OCI-LY3 (cell line): Measurements from ENCODE around the gene PYCR2.

Experiments
- H2AFZ ChIP-seq: fragments of 200-600, 300-600 bp; shearing (Covaris generic); 2 replicates; pipeline ENCODE4 v1.6.0; 2014; ENCODE audit warnings: antibody characterized with exemption, low read depth, low read length
- H3K27ac ChIP-seq: fragments of 200-600, 300-600 bp; sonication (generic); 2 replicates; pipeline ENCODE4 v1.5.1; 2014; ENCODE audit warnings: mild to moderate bottlenecking, low read length, moderate library complexity, mixed read lengths
- H3K27me3 ChIP-seq: fragments of 200-600, 300-600 bp; sonication (generic); 2 replicates; pipeline ENCODE4 v1.6.1; 2014; ENCODE audit warnings: low read depth, low read length, mixed read lengths
- H3K36me3 ChIP-seq: fragments of 200-600, 300-600 bp; sonication (generic); replicated peaks from 2 replicates; pipeline ENCODE3; 2014; ENCODE audit warnings: low read depth, low read length, mixed read lengths
- H3K4me1 ChIP-seq: fragments of 300-600, 200-600 bp; sonication (generic); 2 replicates; pipeline ENCODE4 v1.6.1; 2014; ENCODE audit warnings: low read length, mixed read lengths
- H3K4me2 ChIP-seq: fragments of 200-600, 300-600 bp; sonication (generic); 2 replicates; pipeline ENCODE4 v1.6.1; 2014; ENCODE audit warnings: low read length, mixed read lengths
- H3K4me3 ChIP-seq: fragments of 300-600, 200-600 bp; sonication (generic); 2 replicates; pipeline ENCODE4 v1.5.1; 2014; ENCODE audit warnings: antibody characterized with exemption, mild to moderate bottlenecking, low read length, moderate library complexity
- H3K79me2 ChIP-seq: fragments of 300-600, 200-600 bp; shearing (Covaris generic); 2 replicates; pipeline ENCODE4 v1.6.1; 2014; ENCODE audit warnings: mild to moderate bottlenecking, low read length, mixed read lengths
- H3K9ac ChIP-seq: fragments of 300-600, 200-600 bp; shearing (Covaris generic); 2 replicates; pipeline ENCODE4 v1.6.0; 2014; ENCODE audit warnings: mild to moderate bottlenecking, low read length, moderate library complexity
- H3K9me3 ChIP-seq: fragments of 200-600, 300-600 bp; shearing (Covaris generic); 2 replicates; pipeline ENCODE4 v1.6.1; 2014; ENCODE audit warnings: low read length, mixed read lengths; ENCODE audit not compliant: insufficient read depth
- H4K20me1 ChIP-seq: fragments of 200-600, 300-600 bp; sonication (generic); 2 replicates; pipeline ENCODE4 v1.6.1; 2016; ENCODE audit warnings: low read length, mixed read lengths; ENCODE audit not compliant: insufficient read depth
- CTCF ChIP-seq: fragments of 200-600, 300-600 bp; sonication (generic); IDR thresholded peaks from 2 replicates; pipeline ENCODE4 v1.5.1; 2014; ENCODE audit warnings: antibody characterized with exemption, low read length, low read depth
- EZH2phosphoT487 ChIP-seq: fragments of 200-600 bp; shearing (Covaris generic); IDR thresholded peaks from 2 replicates; pipeline ENCODE4 v1.6.1; 2018; ENCODE audit warnings: antibody characterized with exemption, mixed run types, low read depth

PYCR2 gene

GRCh38 chr1:225965231-225965630 lies 41.2 kb upstream of the PYCR2 start:
- Histone ChIP-seq H4K20me1 (no peaks in the 10 kb centered on the region), H3K79me2 (no peaks in the 10 kb centered on the region), H3K27ac (no peak overlapping the region), H3K36me3 (no peaks in the 10 kb centered on the region), H2AFZ (no peak overlapping the region), H3K27me3 (peaks cover 3% of the 10 kb centered on the region; the same call in 1 of the 2 replicates), H3K9me3 (no peaks in the 10 kb centered on the region), H3K4me3 (no peak overlapping the region), H3K4me1 (no peaks in the 10 kb centered on the region; the same call in 1 of the 2 replicates), H3K9ac (no peak overlapping the region), H3K4me2 (no peak overlapping the region)
- TF ChIP-seq EZH2phosphoT487 (no peak), CTCF (no peak)

GRCh38 chr1:225963735-225964530 lies 39.9 kb upstream of the PYCR2 start:
- Histone ChIP-seq H3K79me2 (no peaks in the 10 kb centered on the region), H3K4me1 (no peaks in the 10 kb centered on the region; the same call in 1 of the 2 replicates), H3K36me3 (no peaks in the 10 kb centered on the region), H3K27me3 (peaks cover 3% of the 10 kb centered on the region; the same call in 1 of the 2 replicates), H3K4me2 (no peak overlapping the region), H3K9ac (no peak overlapping the region), H2AFZ (no peak overlapping the region), H3K27ac (no peak overlapping the region), H4K20me1 (no peaks in the 10 kb centered on the region), H3K9me3 (no peaks in the 10 kb centered on the region), H3K4me3 (no peak overlapping the region)
- no peak for TF ChIP-seq EZH2phosphoT487
- no peak for TF ChIP-seq CTCF

- Histone ChIP-seq H3K79me2 (no peaks in the 10 kb centered on the region), H3K4me1 (no peaks in the 10 kb centered on the region; the same call in 1 of the 2 replicates), H3K9me3 (no peaks in the 10 kb centered on the region), H3K27ac (no peak overlapping the region), H3K9ac (peak overlapping the region; percentile 29; the same call in 1 of the 2 replicates), H3K36me3 (no peaks in the 10 kb centered on the region), H2AFZ (peak overlapping the region; percentile 70), H4K20me1 (no peaks in the 10 kb centered on the region), H3K27me3 (peaks cover 3% of the 10 kb centered on the region; the same call in 1 of the 2 replicates), H3K4me2 (peak overlapping the region; percentile 67), H3K4me3 (peak overlapping the region; percentile 62)
- TF ChIP-seq EZH2phosphoT487 (no peak), CTCF (peak; percentile 98)
Measured at GRCh38 chr1:225962440-225962975, 38.5 kb upstream of the PYCR2 start.

GRCh38 chr1:225961659-225962439 lies 37.8 kb upstream of the PYCR2 start:
- Histone ChIP-seq H4K20me1 (no peaks in the 10 kb centered on the region), H2AFZ (peak overlapping the region; percentile 70), H3K9ac (peak overlapping the region; percentile 29), H3K4me3 (peak overlapping the region; percentile 62), H3K4me1 (no peaks in the 10 kb centered on the region; the same call in 1 of the 2 replicates), H3K27ac (no peak overlapping the region), H3K4me2 (peak overlapping the region; percentile 67), H3K36me3 (no peaks in the 10 kb centered on the region), H3K9me3 (no peaks in the 10 kb centered on the region), H3K79me2 (no peaks in the 10 kb centered on the region), H3K27me3 (peaks cover 3% of the 10 kb centered on the region; the same call in 1 of the 2 replicates)
- TF ChIP-seq CTCF (no peak), EZH2phosphoT487 (no peak)
